BJ (cell line): ENCODE measurements around the gene DLK1. TPM values are rescaled to one million over a fixed set of nuclear protein-coding genes. Genes with fewer than 3 reads are reported as not detected.

Source experiments
- CTCF ChIA-PET: fragments of 350-600 bp; formaldehyde crosslinking; extraction: SDS; loops from one replicate; lab custom pipeline; 2021; ENCODE audit warnings: antibody characterized with exemption, inconsistent platforms; lab: Yijun Ruan, JAX
- POLR2A ChIA-PET: fragments of 300-600 bp; sonication (Branson Sonifier 250); formaldehyde crosslinking; extraction: SDS; loops from one replicate; lab custom pipeline; 2021; ENCODE audit warnings: antibody characterized with exemption; lab: Charles Lee
- DNase-seq: peaks from one replicate; pipeline ENCODE4 v3.0.0-alpha.2; 2011; ENCODE audit warnings: low read depth
- H3K27me3 ChIP-seq: 2 replicates; pipeline ENCODE4 v1.6.0; 2011; ENCODE audit warnings: low read length; ENCODE audit not compliant: control insufficient read depth, insufficient read depth
- H3K36me3 ChIP-seq: 2 replicates; pipeline ENCODE4 v1.5.1; 2011; ENCODE audit warnings: low read length; ENCODE audit not compliant: control insufficient read depth, insufficient read depth
- H3K4me3 ChIP-seq: 2 replicates; pipeline ENCODE4 v1.5.1; 2011; ENCODE audit warnings: low read depth, mild to moderate bottlenecking, control low read depth, low read length
- polyA plus RNA-seq: library from polyadenylated mRNA; depleted of rRNA; stranded (reverse); fragments of >200 nt; gene quantifications from 2 replicates; pipeline ENCODE4 v1.2.3, GENCODE V29; 2011
- TF ChIP-seq, protein P1 (sequence below): IDR thresholded peaks from 2 replicates; pipeline ENCODE4 v1.5.1; 2011; ENCODE audit warnings: low read depth, mild to moderate bottlenecking, control low read depth, inconsistent platforms, low read length, moderate library complexity; ENCODE audit not compliant: insufficient read depth

The DLK1 gene
- polyA plus RNA-seq, 1 experiment: not detected

DNA sequence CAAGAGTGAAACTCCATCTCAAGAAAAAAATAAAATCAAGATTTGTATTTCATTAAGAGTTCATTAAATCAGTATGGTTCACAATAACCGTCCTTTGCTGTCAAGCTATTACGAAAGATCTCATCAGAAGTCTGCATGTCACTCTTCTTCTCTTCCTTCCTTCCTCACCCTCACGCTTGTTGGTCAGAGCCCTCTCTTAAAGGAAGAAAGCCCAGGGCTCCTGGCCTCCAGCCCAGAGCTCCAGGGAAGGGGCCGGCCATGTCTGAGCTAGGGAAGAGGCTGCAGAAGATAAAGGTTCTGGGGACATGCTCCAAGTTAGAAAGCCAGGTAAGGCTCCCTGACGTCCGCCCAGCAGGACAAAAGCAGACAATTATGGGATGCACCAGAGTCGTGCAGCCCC lies 43.1 kb upstream of the DLK1 start:
- POLR2A ChIA-PET: no interaction called here
- CTCF ChIA-PET: no interaction called here
- Histone ChIP-seq H3K27me3 (peaks cover 7% of the 10 kb centered on the region), H3K36me3 (no peaks in the 10 kb centered on the region), H3K4me3 (no peak overlapping the region)
- TF ChIP-seq, protein P1, sequence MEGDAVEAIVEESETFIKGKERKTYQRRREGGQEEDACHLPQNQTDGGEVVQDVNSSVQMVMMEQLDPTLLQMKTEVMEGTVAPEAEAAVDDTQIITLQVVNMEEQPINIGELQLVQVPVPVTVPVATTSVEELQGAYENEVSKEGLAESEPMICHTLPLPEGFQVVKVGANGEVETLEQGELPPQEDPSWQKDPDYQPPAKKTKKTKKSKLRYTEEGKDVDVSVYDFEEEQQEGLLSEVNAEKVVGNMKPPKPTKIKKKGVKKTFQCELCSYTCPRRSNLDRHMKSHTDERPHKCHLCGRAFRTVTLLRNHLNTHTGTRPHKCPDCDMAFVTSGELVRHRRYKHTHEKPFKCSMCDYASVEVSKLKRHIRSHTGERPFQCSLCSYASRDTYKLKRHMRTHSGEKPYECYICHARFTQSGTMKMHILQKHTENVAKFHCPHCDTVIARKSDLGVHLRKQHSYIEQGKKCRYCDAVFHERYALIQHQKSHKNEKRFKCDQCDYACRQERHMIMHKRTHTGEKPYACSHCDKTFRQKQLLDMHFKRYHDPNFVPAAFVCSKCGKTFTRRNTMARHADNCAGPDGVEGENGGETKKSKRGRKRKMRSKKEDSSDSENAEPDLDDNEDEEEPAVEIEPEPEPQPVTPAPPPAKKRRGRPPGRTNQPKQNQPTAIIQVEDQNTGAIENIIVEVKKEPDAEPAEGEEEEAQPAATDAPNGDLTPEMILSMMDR: no peak
- DNase-seq: no peak

DNA sequence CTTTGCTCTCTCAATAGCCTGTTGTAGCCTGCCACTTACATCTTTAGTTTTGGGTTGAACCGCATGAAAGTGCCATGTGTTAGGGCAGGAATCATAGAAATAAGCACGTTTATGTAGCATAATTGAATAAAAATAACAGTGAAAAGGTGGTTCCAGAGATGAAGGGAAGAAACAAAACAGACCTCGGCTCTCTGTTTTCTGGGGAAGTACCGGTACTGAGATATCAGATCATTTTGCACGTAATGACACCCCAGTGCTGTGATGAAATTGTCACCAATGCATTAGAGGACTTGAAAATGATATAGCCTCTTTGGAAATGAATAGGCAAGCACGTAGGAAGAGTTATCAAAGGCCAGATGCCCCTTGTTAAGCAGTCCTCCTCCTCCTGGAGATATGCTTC lies 42.5 kb upstream of the DLK1 start:
- no peaks in the 10 kb centered on the region for H3K36me3 ChIP-seq
- DNase-seq: no peak
- peaks cover 7% of the 10 kb centered on the region for H3K27me3 ChIP-seq
- no peak overlapping the region for H3K4me3 ChIP-seq
- TF ChIP-seq, protein P1: no peak
- POLR2A ChIA-PET: no interaction called here
- CTCF ChIA-PET: no interaction called here

DNA sequence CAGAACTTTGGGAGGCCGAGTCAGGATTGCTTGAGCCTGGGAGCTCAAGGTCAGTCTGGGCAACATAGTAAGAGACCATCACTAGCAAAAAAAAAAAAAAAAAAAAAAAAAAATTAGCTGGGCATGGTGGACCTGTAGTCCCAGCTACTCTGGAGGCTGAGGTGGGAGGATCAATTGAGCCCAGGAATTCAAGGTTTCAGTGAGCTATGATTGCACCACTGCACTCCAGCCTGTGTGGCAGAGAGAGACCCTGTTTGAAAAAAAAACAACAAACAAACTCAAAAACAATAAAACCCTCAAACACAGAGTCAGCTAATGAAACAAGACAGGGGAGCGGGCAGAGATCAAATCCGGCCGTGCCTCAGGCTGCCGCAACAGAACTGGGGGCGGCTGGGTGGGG lies 41.7 kb upstream of the DLK1 start:
- Histone ChIP-seq H3K4me3 (no peak overlapping the region), H3K36me3 (no peaks in the 10 kb centered on the region), H3K27me3 (peaks cover 7% of the 10 kb centered on the region)
- TF ChIP-seq, protein P1: no peak
- DNase-seq: no peak
- ChIA-PET CTCF (no interaction called here), POLR2A (interaction anchor here (0.6 kb wide), 2 partner anchors 62 to 141 kb away, joined by 3 read pairs; partner anchors contain the start of gene MEG3)

DNA sequence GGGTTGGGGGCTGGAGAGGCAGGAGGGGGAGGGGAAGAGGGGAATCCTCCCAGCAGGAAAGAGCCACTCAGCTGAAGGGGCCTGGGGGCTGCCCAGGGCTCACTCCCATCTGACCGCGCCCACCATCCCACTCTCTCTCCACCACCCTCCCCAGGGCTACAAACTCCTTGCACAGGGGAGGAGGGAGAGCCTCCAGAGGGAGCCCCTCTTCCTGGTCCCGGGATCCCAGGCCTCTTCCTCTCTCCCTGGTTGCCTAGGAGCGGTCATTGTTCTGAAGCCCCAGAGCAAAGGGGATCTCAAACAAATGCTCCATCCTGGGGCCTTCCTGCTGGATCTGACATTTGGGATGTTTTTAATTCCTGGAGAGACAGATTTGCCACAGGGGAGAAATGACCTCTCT lies 39.8 kb upstream of the DLK1 start:
- Histone ChIP-seq H3K36me3 (no peaks in the 10 kb centered on the region), H3K4me3 (no peak overlapping the region), H3K27me3 (peaks cover 7% of the 10 kb centered on the region)
- TF ChIP-seq, protein P1: no peak
- ChIA-PET POLR2A (no interaction called here), CTCF (no interaction called here)
- no peak for DNase-seq

DNA sequence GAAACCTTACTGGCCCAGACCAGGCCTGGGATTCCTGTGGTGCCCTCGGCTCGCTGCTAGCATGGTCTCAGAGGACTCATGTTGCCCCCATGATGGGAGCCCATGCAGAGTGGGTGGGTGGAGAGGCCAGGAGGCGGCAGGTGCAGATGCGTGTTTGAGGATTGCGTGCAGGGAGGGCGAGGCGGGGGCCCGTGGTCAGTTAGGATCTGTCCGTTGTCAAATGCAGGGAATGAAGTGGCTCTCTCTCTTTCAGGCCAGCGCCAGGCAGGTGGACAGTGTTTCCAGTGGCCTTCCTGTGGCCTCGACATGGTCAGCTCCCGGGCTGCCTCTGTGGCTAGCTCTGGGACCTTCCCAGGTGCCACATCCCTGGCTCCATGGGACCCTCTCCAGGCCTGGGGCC lies 39.3 kb upstream of the DLK1 start:
- H3K27me3 ChIP-seq: peaks cover 7% of the 10 kb centered on the region
- POLR2A ChIA-PET: no interaction called here
- CTCF ChIA-PET: interaction anchor here (1.6 kb wide), 1 partner anchor 13 kb away, joined by 5 read pairs; no protein-coding TSS in a partner anchor
- H3K36me3 ChIP-seq: no peaks in the 10 kb centered on the region
- DNase-seq: no peak
- H3K4me3 ChIP-seq: no peak overlapping the region
- TF ChIP-seq, protein P1: no peak
